OCI-LY1 (cell line): Measurements from ENCODE around the gene UGCG.

Source experiments
- H2AFZ ChIP-seq: fragments of 200-600 bp; sonication (generic), shearing (Covaris generic); 2 replicates; pipeline ENCODE4 v1.6.0; 2014; ENCODE audit warnings: antibody characterized with exemption, mild to moderate bottlenecking, low read length
- H3F3A ChIP-seq: fragments of 200-600 bp; sonication (generic), shearing (Covaris generic); 2 replicates; pipeline ENCODE4 v1.6.0; 2014; ENCODE audit warnings: mild to moderate bottlenecking, antibody characterized with exemption, low read length, moderate library complexity; ENCODE audit not compliant: insufficient read depth
- H3K27ac ChIP-seq: fragments of 200-600 bp; sonication (generic); 2 replicates; pipeline ENCODE4 v1.5.1; 2014; ENCODE audit warnings: low read length, mixed run types, mild to moderate bottlenecking, low read depth; ENCODE audit not compliant: poor library complexity, severe bottlenecking
- H3K27me3 ChIP-seq: fragments of 200-600 bp; sonication (generic); 2 replicates; pipeline ENCODE4 v1.6.0; 2014; ENCODE audit warnings: antibody characterized with exemption, mild to moderate bottlenecking, low read length, moderate library complexity; ENCODE audit not compliant: insufficient read depth
- H3K36me3 ChIP-seq: fragments of 200-600 bp; sonication (generic); 2 replicates; pipeline ENCODE4 v1.6.1; 2014; ENCODE audit warnings: mild to moderate bottlenecking, antibody characterized with exemption, low read length, moderate library complexity, mixed read lengths; ENCODE audit not compliant: insufficient read depth
- H3K4me1 ChIP-seq: fragments of 200-600 bp; sonication (generic); 2 replicates; pipeline ENCODE4 v1.5.1; 2014; ENCODE audit warnings: mild to moderate bottlenecking, low read length, moderate library complexity; ENCODE audit not compliant: insufficient read depth, severe bottlenecking
- H3K4me2 ChIP-seq: fragments of 200-600 bp; sonication (generic), shearing (Covaris generic); 2 replicates; pipeline ENCODE4 v1.6.1; 2014; ENCODE audit warnings: low read length
- H3K4me3 ChIP-seq: fragments of 200-600 bp; sonication (generic); 2 replicates; pipeline ENCODE4 v1.5.1; 2014; ENCODE audit warnings: low read length, low read depth, mild to moderate bottlenecking, mixed read lengths; ENCODE audit not compliant: poor library complexity, severe bottlenecking
- H3K79me2 ChIP-seq: fragments of 200-600 bp; shearing (Covaris generic); 2 replicates; pipeline ENCODE4 v1.6.1; 2016; ENCODE audit warnings: mixed run types, low read length, mixed read lengths; ENCODE audit not compliant: insufficient read depth
- H3K9ac ChIP-seq: fragments of 200-600 bp; sonication (generic), shearing (Covaris generic); 2 replicates; pipeline ENCODE4 v1.6.1; 2014; ENCODE audit warnings: mild to moderate bottlenecking, low read length, mixed read lengths
- H3K9me2 ChIP-seq: fragments of 200-600 bp; sonication (generic), shearing (Covaris generic); 2 replicates; pipeline ENCODE4 v1.6.1; 2014; ENCODE audit warnings: low read depth, mild to moderate bottlenecking, low read length, mixed read lengths
- H3K9me3 ChIP-seq: fragments of 200-600 bp; shearing (Covaris generic); 2 replicates; pipeline ENCODE4 v1.6.1; 2014; ENCODE audit warnings: low read length, mixed read lengths
- H4K20me1 ChIP-seq: fragments of 200-600 bp; sonication (generic), shearing (Covaris generic); 2 replicates; pipeline ENCODE4 v1.6.0; 2016; ENCODE audit warnings: mild to moderate bottlenecking, low read length; ENCODE audit not compliant: insufficient read depth
- CTCF ChIP-seq: fragments of 200-600 bp; sonication (generic), shearing (Covaris generic); IDR thresholded peaks from 2 replicates; pipeline ENCODE4 v1.5.1; 2017; ENCODE audit warnings: mild to moderate bottlenecking, antibody characterized with exemption, low read length, moderate library complexity, mixed read lengths
- EZH2 ChIP-seq: fragments of 200-600 bp; sonication (generic), shearing (Covaris generic); IDR thresholded peaks from 2 replicates; pipeline ENCODE4 v1.8.0; 2017; ENCODE audit warnings: borderline replicate concordance, mixed run types, mild to moderate bottlenecking, antibody characterized with exemption, low read length, moderate library complexity, mixed read lengths

The UGCG gene

DNA sequence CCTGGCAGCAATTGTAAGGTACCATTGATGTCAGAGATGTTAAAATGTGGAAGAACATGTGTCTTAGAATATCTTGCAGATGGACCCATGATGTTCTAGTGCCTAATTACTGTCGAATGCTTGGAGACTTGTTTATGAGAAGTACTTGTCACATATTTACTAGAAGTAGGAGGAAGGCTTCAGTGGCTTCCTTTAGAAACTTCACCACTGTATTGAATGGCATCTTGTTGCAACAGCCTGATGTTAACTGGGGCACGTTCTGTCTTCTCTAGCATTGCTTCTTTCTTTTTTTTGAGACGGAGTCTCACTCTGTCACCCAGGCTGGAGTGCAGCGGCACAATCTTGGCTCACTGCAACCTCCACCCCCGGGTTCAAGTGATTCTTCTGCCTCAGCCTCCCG lies 16.5 kb downstream of the UGCG start:
- H3K4me3 ChIP-seq = no peak overlapping the region
- H4K20me1 ChIP-seq = no peaks in the 10 kb centered on the region

DNA sequence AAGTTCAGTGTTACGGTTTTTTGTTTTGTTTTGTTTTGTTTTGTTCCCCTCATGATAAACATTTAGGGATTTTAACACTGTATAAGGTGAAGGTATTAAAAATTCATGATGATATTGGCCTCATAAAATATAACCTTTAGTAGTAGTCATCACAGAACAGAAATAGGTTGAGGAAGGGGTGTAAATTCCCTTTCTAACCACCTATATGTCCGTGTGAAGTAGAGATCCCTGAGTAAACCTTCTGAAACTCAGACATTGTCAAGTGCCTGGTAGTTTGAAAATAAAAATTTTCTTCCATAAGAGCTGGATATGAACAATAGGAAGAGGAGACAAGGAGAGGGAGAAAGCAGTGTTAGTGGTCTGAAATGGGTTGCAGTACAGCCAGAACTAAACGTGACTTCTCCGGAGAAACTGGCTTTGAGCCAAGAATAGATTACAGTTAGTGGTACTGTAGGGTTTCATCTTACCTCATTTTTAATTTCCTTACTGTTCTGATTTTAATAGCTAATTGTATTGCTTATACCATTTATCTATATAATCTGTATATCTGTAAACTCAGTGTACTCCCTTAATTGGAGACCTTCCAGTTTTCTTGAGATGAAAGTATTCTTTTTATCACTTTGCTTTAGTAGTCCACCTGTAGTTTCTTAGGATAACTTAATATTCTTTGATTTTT lies 18.3 kb downstream of the UGCG start:
- TF ChIP-seq CTCF = no peak
- TF ChIP-seq EZH2 = no peak
- Histone ChIP-seq H3K27me3 (no peaks in the 10 kb centered on the region), H3K4me2 (peak overlapping the region; percentile 53), H3K4me3 (peak overlapping the region; percentile 28), H3K9me2 (no peaks in the 10 kb centered on the region), H3F3A (no peaks in the 10 kb centered on the region), H3K36me3 (peaks cover 11% of the 10 kb centered on the region; the same call in 1 of the 2 replicates), H3K4me1 (peaks cover 75% of the 10 kb centered on the region), H2AFZ (no peak overlapping the region), H3K9me3 (no peaks in the 10 kb centered on the region), H3K79me2 (peaks cover 78% of the 10 kb centered on the region), H4K20me1 (no peaks in the 10 kb centered on the region), H3K27ac (peak overlapping the region; percentile 82), H3K9ac (peak overlapping the region; percentile 38)

More for the DNA sequence above, 16.5 kb downstream of the UGCG start:
- Histone ChIP-seq H3K27ac (peak overlapping the region; percentile 35), H3K27me3 (no peaks in the 10 kb centered on the region), H2AFZ (no peak overlapping the region), H3K4me1 (peaks cover 80% of the 10 kb centered on the region), H3K9me3 (no peaks in the 10 kb centered on the region), H3K36me3 (peaks cover 7% of the 10 kb centered on the region; the same call in 1 of the 2 replicates), H3K4me2 (peak overlapping the region; percentile 34; the same call in 1 of the 2 replicates), H3K9ac (no peak overlapping the region), H3K9me2 (no peaks in the 10 kb centered on the region), H3F3A (no peaks in the 10 kb centered on the region), H3K79me2 (peaks cover 90% of the 10 kb centered on the region)
- TF ChIP-seq CTCF (no peak), EZH2 (no peak)

- H3K9me3 ChIP-seq = no peaks in the 10 kb centered on the region
- TF ChIP-seq CTCF (no peak), EZH2 (no peak)
- peak overlapping the region; percentile 82 for H3K27ac ChIP-seq
- H3K4me1 ChIP-seq = peaks cover 75% of the 10 kb centered on the region
- H3K79me2 ChIP-seq = peaks cover 73% of the 10 kb centered on the region
- H3K4me3 ChIP-seq = peak overlapping the region; percentile 28
- H2AFZ ChIP-seq = no peak overlapping the region
- H3K9me2 ChIP-seq = no peaks in the 10 kb centered on the region
- peak overlapping the region; percentile 53 for H3K4me2 ChIP-seq
- H3K9ac ChIP-seq = peak overlapping the region; percentile 38; the same call in 1 of the 2 replicates
- H4K20me1 ChIP-seq = no peaks in the 10 kb centered on the region
- peaks cover 15% of the 10 kb centered on the region for H3K36me3 ChIP-seq
- H3K27me3 ChIP-seq = no peaks in the 10 kb centered on the region
- H3F3A ChIP-seq = no peaks in the 10 kb centered on the region
These were observed 18.8 kb downstream of the UGCG start for GRCh38 chr9:111915425-111915758.
